ENCODE data around the gene IQGAP2. TPM values are rescaled to one million over a fixed set of nuclear protein-coding genes. Genes with fewer than 3 reads are reported as not detected.

IQGAP2 gene
- total RNA-seq, 1 experiment from 2014 or later: 1.5 TPM

DNA sequence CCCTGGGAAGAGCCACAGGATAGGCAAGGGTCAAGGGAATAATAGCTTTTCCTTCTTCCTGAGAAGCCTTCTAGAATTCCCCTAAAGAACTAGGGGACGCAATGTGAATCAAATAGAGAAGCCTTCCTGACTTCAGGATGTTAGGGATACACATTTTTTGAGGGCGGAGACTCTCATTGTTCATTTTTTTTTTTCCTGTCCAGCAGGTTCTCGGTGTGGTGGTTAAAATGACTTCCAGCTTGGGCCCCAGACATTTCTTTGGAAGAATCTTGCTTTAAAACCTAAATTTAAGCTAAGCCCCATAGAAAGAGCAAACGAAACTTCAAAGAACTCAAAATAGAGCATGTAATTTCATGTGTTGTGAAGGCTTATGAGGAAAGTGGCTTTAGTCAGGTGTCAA, 80.8 kb downstream of the IQGAP2 start:
- no TSS peak for BruUV-seq (replicated peaks)
- intact Hi-C loops (cut with micrococcal nuclease): no loop called here
- DNase-seq (ENCODE audit: unreplicated experiment): no peak
- H3K4me3 Mint-ChIP-seq (ENCODE audit: unreplicated experiment): no peak overlapping the region
- ChIA-PET POLR2A (interaction anchor here (0.6 to 0.9 kb wide), 2 partner anchors 16 to 201 kb away, joined by 3 read pairs; no protein-coding TSS in a partner anchor), CTCF (interaction anchor here (0.6 to 1.2 kb wide), 4 partner anchors 10 to 1434 kb away, joined by 3 to 6 read pairs (median 3); no protein-coding TSS in a partner anchor)
- TF ChIP-seq, protein P1, sequence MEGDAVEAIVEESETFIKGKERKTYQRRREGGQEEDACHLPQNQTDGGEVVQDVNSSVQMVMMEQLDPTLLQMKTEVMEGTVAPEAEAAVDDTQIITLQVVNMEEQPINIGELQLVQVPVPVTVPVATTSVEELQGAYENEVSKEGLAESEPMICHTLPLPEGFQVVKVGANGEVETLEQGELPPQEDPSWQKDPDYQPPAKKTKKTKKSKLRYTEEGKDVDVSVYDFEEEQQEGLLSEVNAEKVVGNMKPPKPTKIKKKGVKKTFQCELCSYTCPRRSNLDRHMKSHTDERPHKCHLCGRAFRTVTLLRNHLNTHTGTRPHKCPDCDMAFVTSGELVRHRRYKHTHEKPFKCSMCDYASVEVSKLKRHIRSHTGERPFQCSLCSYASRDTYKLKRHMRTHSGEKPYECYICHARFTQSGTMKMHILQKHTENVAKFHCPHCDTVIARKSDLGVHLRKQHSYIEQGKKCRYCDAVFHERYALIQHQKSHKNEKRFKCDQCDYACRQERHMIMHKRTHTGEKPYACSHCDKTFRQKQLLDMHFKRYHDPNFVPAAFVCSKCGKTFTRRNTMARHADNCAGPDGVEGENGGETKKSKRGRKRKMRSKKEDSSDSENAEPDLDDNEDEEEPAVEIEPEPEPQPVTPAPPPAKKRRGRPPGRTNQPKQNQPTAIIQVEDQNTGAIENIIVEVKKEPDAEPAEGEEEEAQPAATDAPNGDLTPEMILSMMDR (IDR thresholded peaks at IDR 0.05; ENCODE audit: unreplicated experiment): no peak
- no peaks in the 10 kb centered on the region for H3K27me3 Mint-ChIP-seq (ENCODE audit: insufficient read depth, unreplicated experiment)
- H3K27ac Mint-ChIP-seq (ENCODE audit: low read depth, unreplicated experiment): no peak overlapping the region
- no peaks in the 10 kb centered on the region for H3K9me3 Mint-ChIP-seq (ENCODE audit: unreplicated experiment)
- no peaks in the 10 kb centered on the region for H3K36me3 Mint-ChIP-seq (ENCODE audit: insufficient read depth, unreplicated experiment)
- H3K4me1 Mint-ChIP-seq (ENCODE audit: insufficient read depth, unreplicated experiment): no peaks in the 10 kb centered on the region

DNA sequence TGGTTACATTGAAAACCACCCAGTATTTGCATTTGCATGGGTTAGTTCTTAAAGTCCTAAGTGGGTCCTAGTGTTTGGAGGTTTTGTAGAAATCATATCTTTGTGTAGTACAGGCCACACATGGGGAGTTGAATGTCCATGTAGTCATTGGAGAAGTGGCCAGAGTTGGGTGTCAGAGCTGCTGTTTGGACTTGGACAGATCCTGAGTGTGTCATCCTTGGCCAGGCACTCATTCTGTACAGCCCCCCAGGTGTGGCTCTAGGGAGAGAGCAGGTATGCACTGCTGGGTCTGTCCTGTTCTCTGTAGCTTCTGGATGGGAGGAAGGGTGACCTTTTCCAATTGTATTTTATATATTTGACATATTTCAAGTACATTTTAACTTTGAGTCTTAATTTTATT, 82.4 kb downstream of the IQGAP2 start:
- intact Hi-C loops (cut with micrococcal nuclease): no loop called here
- ChIA-PET CTCF (no interaction called here), POLR2A (interaction anchor here (0.9 kb wide), 1 partner anchor 12 kb away, joined by 4 read pairs; no protein-coding TSS in a partner anchor)
- H3K4me1 Mint-ChIP-seq (ENCODE audit: insufficient read depth, unreplicated experiment): no peaks in the 10 kb centered on the region
- DNase-seq (ENCODE audit: unreplicated experiment): no peak
- no peaks in the 10 kb centered on the region for H3K36me3 Mint-ChIP-seq (ENCODE audit: insufficient read depth, unreplicated experiment)
- peaks cover 10% of the 10 kb centered on the region for H3K27me3 Mint-ChIP-seq (ENCODE audit: insufficient read depth, unreplicated experiment)
- no peaks in the 10 kb centered on the region for H3K9me3 Mint-ChIP-seq (ENCODE audit: unreplicated experiment)
- no peak overlapping the region for H3K27ac Mint-ChIP-seq (ENCODE audit: low read depth, unreplicated experiment)
- H3K4me3 Mint-ChIP-seq (ENCODE audit: unreplicated experiment): no peak overlapping the region
- no TSS peak for BruUV-seq (replicated peaks)
- TF ChIP-seq, protein P1 (IDR thresholded peaks at IDR 0.05; ENCODE audit: unreplicated experiment): no peak

DNA sequence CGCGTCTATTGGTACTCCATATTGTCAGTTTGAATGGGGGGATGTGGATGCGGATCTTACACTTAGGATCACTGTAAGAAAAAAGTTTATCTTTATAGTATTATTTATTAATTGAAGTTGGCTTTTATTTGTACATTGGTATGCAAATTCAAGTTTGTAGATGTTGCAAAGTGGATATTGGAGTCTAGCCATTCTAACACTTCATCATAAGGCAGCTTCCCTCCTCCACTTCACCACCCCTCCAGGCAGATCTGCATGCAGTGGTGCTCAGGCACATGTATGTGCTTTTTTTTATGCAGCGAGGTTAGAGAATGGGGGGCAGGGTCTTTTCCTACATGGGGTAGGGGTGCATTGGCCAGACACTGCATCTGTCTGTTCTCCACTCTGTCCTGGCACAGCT, 84.3 kb downstream of the IQGAP2 start:
- DNase-seq (ENCODE audit: unreplicated experiment): no peak
- intact Hi-C loops (cut with micrococcal nuclease): no loop called here
- Mint-ChIP-seq H3K27ac (ENCODE audit: low read depth, unreplicated experiment) (no peak overlapping the region), H3K27me3 (ENCODE audit: insufficient read depth, unreplicated experiment) (peaks cover 21% of the 10 kb centered on the region), H3K4me1 (ENCODE audit: insufficient read depth, unreplicated experiment) (no peaks in the 10 kb centered on the region), H3K4me3 (ENCODE audit: unreplicated experiment) (no peak overlapping the region), H3K36me3 (ENCODE audit: insufficient read depth, unreplicated experiment) (no peaks in the 10 kb centered on the region), H3K9me3 (ENCODE audit: unreplicated experiment) (no peaks in the 10 kb centered on the region)
- POLR2A ChIA-PET: no interaction called here
- CTCF ChIA-PET: interaction anchor here (0.6 kb wide), 1 partner anchor 95 kb away, joined by 3 read pairs; no protein-coding TSS in a partner anchor
- no TSS peak for BruUV-seq (replicated peaks)
- TF ChIP-seq, protein P1 (IDR thresholded peaks at IDR 0.05; ENCODE audit: unreplicated experiment): no peak

DNA sequence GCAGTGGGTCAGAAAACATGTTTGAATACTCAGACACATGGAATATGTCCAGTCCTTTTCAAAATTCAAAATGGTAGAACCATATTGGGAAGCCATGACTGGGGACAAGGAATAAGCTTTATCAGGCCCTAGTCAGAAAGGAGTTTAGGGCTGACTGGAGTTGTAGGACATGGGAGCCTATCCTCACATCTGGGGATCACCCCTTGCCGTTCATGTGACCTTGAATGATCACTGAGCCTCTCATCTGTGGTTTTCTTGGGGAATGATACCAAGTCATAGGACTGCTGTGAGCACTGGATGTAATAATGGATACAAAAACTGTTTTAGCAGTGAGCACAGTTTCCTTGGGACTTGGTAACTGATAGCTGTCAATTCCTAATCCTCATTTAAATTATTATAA, 84.7 kb downstream of the IQGAP2 start:
- H3K9me3 Mint-ChIP-seq (ENCODE audit: unreplicated experiment): no peaks in the 10 kb centered on the region
- peaks cover 26% of the 10 kb centered on the region for H3K27me3 Mint-ChIP-seq (ENCODE audit: insufficient read depth, unreplicated experiment)
- BruUV-seq (replicated peaks): no TSS peak
- TF ChIP-seq, protein P1 (IDR thresholded peaks at IDR 0.05; ENCODE audit: unreplicated experiment): no peak
- no peak overlapping the region for H3K27ac Mint-ChIP-seq (ENCODE audit: low read depth, unreplicated experiment)
- no peak for DNase-seq (ENCODE audit: unreplicated experiment)
- no peak overlapping the region for H3K4me3 Mint-ChIP-seq (ENCODE audit: unreplicated experiment)
- POLR2A ChIA-PET: no interaction called here
- H3K4me1 Mint-ChIP-seq (ENCODE audit: insufficient read depth, unreplicated experiment): no peaks in the 10 kb centered on the region
- CTCF ChIA-PET: no interaction called here
- H3K36me3 Mint-ChIP-seq (ENCODE audit: insufficient read depth, unreplicated experiment): no peaks in the 10 kb centered on the region
- intact Hi-C loops (cut with micrococcal nuclease): no loop called here
